Effector CD8-positive, alpha-beta T cell (primary cell): ENCODE data around the gene ABCA6.
"Not testable (repeated sequence)": the region's sequence is repeated elsewhere in the genome, so short reads cannot be mapped to it uniquely, and the experiment has no call there.

Source experiments
- DNase-seq: peaks from one replicate; lab custom pipeline; 2025; lab: John Stamatoyannopoulos, UW

Gene ABCA6

GRCh38 chr17:69134112-69134511 is 7.6 kb downstream of the ABCA6 start:
- no peak for DNase-seq

- no peak for DNase-seq
Observed at GRCh38 chr17:69130627-69131296, 10.9 kb downstream of the ABCA6 start.

DNA sequence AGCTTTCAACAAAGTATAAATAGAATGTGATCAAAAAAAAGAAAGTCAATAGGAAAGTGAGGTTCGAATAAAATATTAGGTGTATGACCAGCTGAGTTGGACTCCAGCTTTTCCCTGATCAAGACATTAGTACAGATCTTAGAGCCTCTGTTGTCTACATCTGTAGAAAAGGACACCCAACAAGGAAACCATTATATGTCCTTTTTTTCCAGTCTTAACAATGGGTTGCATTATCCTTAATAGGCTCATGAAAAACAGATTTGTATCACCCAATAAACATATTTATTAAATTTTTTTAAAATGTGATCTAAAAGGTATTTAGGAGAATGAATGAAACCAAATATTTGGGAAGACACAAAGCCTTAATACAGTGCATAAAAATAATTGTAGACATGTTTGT is 18.1 kb downstream of the ABCA6 start:
- no peak for DNase-seq

DNA sequence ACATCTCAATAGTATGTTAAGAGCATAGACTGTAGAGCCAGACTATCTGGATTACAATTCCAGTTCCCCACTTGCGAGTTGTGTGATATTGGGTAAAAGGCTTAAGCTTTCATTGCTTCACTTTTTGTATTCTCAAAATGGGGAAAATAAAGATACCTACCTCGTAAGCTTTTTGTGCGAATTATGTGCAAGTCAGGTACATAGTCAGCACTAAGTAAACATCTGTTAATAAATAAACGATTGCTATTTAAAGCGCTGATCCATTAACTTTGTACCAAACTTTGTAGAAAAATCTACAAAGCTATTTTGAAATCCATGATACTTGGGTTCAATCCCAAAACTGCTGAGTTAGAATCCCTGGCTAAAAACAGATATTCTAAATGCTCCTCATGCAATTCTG is 19.6 kb downstream of the ABCA6 start:
- no peak for DNase-seq

DNA sequence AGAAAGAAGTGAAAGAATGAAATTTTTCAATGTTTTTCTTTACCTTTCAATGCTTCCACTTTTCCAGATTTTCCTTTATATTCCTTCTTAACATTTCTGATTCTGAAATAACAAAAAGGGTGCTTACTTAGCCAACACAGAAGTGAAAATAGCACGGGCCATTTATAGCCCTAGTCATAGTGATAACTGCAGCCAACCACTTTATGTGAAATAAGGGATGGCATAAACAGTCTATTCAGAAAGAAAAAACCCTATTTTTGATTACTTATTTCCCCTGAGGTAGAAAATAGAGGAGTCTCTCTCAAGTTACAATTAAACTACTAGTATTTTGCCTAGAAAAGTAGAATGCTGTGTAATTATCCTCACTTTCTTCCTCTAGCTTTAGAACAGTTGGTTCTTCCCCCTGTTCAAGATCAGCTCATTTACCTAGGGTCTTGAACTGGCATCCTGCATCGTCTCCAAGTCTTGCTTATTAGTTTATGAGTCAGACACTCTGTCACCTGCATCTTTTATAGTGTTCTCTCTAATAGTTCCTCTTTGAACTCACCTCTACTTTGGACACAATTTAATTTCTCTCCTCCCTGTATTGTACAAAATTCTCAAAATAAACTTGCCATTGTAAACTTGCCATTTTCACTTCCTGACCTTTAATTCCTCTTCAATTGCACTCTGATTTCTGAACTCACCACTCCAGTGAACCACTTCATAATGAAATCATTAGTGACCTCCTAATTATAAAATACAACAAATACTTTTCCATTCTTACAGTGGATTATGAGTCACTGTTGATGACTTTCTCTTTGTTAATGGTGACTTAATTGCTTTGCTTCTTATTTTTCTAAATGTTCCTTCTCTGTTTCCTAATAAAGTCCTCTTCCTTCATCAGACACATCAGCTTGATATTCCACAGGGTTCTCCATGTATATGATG is 23.6 kb downstream of the ABCA6 start:
- no peak for DNase-seq

DNA sequence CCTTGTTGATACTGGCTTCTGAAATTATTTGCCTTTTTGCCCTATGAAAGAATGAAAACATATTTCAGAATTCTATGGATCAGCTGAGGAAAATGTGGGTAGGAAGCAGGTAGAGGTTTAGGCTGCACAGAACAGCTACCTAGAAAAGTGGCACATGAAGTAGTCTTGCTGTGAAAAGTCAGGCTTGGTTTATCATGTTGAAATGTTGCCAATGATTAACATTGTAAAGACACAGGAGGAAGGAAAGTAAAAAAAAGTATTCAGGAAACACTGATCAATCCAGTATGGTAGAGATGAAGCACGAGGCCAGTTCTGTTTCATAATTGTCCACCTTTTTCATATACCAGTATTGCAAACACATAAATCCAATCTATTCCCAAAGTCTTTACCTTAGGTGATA is 29.9 kb downstream of the ABCA6 start:
- DNase-seq = no peak

DNA sequence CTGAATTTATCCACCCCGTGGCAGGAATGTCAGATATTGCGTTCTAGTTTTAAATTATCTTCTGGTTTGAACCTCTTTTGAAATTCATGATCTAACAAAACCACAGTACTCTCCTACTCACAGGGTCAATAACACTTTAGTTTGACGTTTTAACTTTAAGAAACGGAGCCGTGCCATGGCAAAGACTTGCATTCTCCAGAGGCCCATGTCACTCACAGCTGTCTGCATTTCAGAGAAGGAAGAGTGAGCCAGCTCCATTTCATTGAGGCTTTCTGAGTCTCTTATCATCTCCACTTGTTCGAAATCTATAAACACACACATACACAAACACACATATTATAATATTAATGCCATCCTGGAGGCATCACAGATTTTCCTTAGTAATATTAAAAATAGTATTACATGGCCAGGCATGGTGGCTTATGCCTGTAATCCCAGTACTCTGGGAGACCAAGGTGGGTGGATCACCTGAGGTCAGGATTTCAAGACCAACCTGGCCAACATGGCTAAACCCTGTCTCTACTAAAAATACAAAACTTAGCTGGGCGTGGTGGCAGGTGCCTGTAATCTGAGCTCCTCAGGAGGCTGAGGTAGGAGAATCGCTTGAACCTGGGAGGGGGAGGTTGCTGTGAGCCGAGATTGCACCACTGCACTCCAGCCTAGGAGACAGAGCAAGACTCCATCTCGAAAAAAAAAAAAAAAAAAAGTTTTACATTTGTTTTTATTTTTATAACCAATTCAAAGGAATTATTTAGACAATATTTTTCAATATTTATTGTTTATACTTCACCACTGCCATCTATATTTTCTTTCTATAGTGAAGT is 35.6 kb downstream of the ABCA6 start:
- DNase-seq = no peak

- no peak for DNase-seq
Observed at GRCh38 chr17:69103557-69104233, 38.0 kb downstream of the ABCA6 start.

DNA sequence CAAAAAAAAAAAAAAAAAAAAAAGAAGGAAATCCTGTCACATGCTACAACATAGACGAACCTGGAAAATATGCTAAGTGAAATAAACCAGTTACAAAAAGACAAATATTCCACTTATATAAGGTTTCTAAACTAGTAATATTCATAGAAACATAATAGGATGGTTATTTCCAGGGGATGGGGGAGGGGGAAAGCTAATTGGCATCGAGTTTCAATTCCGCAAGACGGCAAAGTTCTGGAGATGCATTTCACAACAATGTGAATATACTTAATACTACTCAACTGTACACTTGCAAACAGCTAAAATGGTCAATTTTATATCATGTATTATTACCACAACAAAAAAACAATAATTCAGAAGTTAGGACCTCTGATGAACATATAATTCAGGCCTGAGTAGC is 43.1 kb downstream of the ABCA6 start:
- DNase-seq = no peak

- no peak for DNase-seq
Observed at GRCh38 chr17:69096541-69096940, 45.2 kb downstream of the ABCA6 start.

DNA sequence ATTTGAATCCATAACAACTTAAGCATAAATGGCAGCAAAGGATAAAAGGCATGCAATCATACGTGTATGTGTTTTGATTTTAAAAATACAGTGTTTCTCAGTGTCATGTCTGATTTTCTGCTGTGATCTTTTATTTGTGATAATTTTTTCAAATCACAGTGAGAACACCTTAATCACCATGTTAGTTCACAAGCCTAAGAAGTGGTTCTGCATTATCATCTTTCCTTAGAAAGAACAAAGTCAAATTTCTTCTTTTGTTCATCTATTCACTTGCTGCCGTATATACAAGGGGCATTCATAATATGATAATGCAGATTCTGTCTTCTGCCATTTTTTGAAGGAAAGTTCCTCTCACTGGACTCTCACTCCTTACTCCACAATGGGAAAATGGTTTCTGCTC is 47.7 kb downstream of the ABCA6 start:
- no peak for DNase-seq

- no peak for DNase-seq
Observed at GRCh38 chr17:69093279-69093789, 48.4 kb downstream of the ABCA6 start.

DNA sequence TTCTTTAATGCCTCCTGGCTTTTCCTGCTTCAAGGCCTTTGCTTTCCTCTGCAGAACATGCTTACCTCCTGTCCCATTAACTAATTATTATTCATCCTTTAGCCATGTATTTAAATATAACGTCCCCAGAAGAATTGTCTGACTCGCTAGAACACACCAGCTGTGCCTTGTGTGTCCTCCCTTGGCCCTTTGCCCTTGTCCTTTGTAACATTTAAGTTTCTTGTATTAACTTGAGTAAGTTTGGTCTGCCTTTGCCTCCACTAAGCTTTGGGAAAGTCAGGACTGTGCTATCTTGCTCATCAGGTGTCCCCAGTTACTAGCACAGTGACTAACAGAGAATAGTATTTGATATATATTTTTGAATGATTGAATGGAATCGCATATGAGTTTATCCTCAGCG is 51.3 kb downstream of the ABCA6 start:
- DNase-seq = no peak

GRCh38 chr17:69088643-69089200 is 53.0 kb downstream of the ABCA6 start:
- no peak for DNase-seq

DNA sequence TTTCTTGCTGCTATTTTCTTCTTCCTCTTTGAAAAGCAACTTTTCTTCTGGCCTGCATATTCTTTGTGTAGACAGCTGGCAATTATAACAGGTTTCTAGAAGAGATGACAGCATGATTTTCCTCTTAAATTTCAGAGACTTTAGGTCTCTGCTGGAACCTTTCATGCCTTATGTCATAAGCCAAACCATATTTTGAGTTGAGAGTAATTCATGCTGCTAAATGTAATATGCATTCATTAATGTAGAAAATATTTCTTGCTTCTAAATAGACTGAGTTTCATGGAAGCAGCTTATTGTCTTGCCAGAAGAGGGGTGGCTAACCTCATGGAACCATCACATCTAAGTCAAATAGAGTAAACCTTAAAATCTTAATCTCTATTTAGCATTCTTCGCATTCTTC is 55.1 kb downstream of the ABCA6 start:
- DNase-seq = no peak

DNA sequence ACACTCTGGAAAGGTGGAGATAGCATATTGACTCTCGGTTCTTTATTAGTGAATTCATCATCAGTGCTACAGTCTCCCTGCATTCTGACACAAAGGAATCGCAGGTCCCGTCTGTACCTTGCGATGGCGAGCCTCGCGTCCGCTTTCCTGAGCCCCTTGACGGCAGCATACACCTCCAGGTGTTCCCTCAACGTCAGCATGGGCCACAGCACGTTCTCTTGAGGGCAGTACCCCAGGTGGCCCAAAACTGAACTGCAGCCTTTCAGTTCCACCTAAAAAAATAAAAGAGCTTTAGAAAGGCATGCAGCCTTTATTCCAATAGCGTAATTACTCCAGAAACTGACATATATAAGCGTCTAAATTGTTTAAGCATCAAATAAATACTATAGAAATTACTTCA is 56.8 kb downstream of the ABCA6 start:
- DNase-seq = no peak

DNA sequence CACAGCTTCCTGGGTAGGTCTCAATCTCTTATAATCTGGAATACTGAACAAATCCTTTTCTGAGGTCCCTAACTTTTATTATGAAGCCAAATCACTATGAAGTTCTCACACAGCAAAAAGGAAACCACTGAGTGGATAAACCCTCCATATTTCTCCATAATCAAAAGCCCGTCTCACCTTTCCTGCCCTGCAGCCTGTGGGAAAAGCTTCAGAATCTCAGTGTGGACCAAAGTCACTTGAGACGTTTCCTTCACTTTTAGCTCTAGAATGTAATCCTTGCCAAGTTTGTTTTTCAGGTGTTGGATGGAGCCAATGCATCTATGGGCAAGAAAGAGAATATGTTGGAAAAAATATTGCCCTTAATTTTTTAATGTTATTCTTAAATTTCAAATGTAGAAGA is 59.0 kb downstream of the ABCA6 start:
- DNase-seq = no peak

- DNase-seq = no peak
Observed at GRCh38 chr17:69078864-69079263, 62.8 kb downstream of the ABCA6 start.

DNA sequence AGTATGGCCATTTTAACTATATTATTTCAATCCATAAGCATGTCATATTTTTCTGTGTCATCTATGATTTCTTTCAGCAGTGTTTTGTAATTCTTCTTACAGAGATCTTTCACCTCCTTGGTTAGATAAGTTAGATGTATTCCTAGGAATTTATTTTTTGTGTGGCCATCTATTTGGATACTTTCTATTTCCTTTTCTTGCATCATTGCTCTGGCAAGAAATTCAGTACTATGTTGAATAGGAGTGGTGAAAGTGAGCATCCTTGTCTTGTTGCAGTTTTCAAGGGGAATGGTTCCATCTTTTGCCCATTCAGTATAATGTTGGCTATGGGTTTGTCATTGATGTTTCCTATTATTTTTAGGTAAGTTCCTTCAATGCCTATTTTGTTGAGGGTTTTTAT is 65.9 kb downstream of the ABCA6 start:
- no peak for DNase-seq

DNA sequence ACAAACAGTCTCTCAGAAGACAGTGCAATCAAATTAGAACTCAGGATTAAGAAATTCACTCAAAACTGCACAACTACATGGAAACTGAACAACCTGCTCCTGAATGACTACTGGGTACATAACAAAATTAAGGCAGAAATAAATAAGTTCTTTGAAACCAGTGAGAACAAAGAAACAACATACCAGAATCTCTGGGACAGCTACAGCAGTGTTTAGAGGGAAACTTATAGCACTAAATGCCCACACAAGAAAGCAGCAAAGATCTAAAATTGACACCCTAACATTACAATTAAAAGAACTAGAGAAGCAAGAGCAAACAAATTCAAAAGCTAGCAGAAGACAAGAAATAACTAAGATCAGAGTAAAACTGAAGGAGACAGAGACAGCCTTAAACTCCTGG is 68.3 kb downstream of the ABCA6 start:
- not testable (repeated sequence) for DNase-seq

DNA sequence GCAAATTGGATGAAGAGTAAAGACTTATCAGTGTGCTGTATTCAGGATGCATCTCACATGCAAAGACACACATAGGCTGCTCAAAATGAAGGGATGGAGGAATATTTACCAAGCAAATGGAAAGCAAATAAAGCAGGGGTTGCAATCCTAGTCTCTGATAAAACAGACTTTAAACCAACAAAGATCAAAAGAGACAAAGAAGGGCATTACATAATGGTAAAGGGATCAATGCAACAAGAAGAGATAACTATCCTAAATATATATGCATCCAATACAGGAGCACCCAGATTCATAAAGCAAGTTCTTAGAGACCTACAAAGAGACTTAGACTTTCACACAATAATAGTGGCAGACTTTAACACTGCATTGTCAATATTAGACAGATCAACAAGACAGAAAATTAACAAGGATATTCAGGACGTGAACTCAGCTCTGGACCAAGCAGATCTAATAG is 68.9 kb downstream of the ABCA6 start:
- not testable (repeated sequence) for DNase-seq
